OCI-LY1 (cell line): ENCODE results near the gene ESAM.

Experiments
- H2AFZ ChIP-seq: fragments of 200-600 bp; sonication (generic), shearing (Covaris generic); 2 replicates; pipeline ENCODE4 v1.6.0; 2014; ENCODE audit warnings: antibody characterized with exemption, mild to moderate bottlenecking, low read length
- H3F3A ChIP-seq: fragments of 200-600 bp; sonication (generic), shearing (Covaris generic); 2 replicates; pipeline ENCODE4 v1.6.0; 2014; ENCODE audit warnings: mild to moderate bottlenecking, antibody characterized with exemption, low read length, moderate library complexity; ENCODE audit not compliant: insufficient read depth
- H3K27ac ChIP-seq: fragments of 200-600 bp; sonication (generic); 2 replicates; pipeline ENCODE4 v1.5.1; 2014; ENCODE audit warnings: low read length, mixed run types, mild to moderate bottlenecking, low read depth; ENCODE audit not compliant: poor library complexity, severe bottlenecking
- H3K27me3 ChIP-seq: fragments of 200-600 bp; sonication (generic); 2 replicates; pipeline ENCODE4 v1.6.0; 2014; ENCODE audit warnings: antibody characterized with exemption, mild to moderate bottlenecking, low read length, moderate library complexity; ENCODE audit not compliant: insufficient read depth
- H3K36me3 ChIP-seq: fragments of 200-600 bp; sonication (generic); 2 replicates; pipeline ENCODE4 v1.6.1; 2014; ENCODE audit warnings: mild to moderate bottlenecking, antibody characterized with exemption, low read length, moderate library complexity, mixed read lengths; ENCODE audit not compliant: insufficient read depth
- H3K4me1 ChIP-seq: fragments of 200-600 bp; sonication (generic); 2 replicates; pipeline ENCODE4 v1.5.1; 2014; ENCODE audit warnings: mild to moderate bottlenecking, low read length, moderate library complexity; ENCODE audit not compliant: insufficient read depth, severe bottlenecking
- H3K4me2 ChIP-seq: fragments of 200-600 bp; sonication (generic), shearing (Covaris generic); 2 replicates; pipeline ENCODE4 v1.6.1; 2014; ENCODE audit warnings: low read length
- H3K4me3 ChIP-seq: fragments of 200-600 bp; sonication (generic); 2 replicates; pipeline ENCODE4 v1.5.1; 2014; ENCODE audit warnings: low read length, low read depth, mild to moderate bottlenecking, mixed read lengths; ENCODE audit not compliant: poor library complexity, severe bottlenecking
- H3K79me2 ChIP-seq: fragments of 200-600 bp; shearing (Covaris generic); 2 replicates; pipeline ENCODE4 v1.6.1; 2016; ENCODE audit warnings: mixed run types, low read length, mixed read lengths; ENCODE audit not compliant: insufficient read depth
- H3K9ac ChIP-seq: fragments of 200-600 bp; sonication (generic), shearing (Covaris generic); 2 replicates; pipeline ENCODE4 v1.6.1; 2014; ENCODE audit warnings: mild to moderate bottlenecking, low read length, mixed read lengths
- H3K9me2 ChIP-seq: fragments of 200-600 bp; sonication (generic), shearing (Covaris generic); 2 replicates; pipeline ENCODE4 v1.6.1; 2014; ENCODE audit warnings: low read depth, mild to moderate bottlenecking, low read length, mixed read lengths
- H3K9me3 ChIP-seq: fragments of 200-600 bp; shearing (Covaris generic); 2 replicates; pipeline ENCODE4 v1.6.1; 2014; ENCODE audit warnings: low read length, mixed read lengths
- H4K20me1 ChIP-seq: fragments of 200-600 bp; sonication (generic), shearing (Covaris generic); 2 replicates; pipeline ENCODE4 v1.6.0; 2016; ENCODE audit warnings: mild to moderate bottlenecking, low read length; ENCODE audit not compliant: insufficient read depth
- CTCF ChIP-seq: fragments of 200-600 bp; sonication (generic), shearing (Covaris generic); IDR thresholded peaks from 2 replicates; pipeline ENCODE4 v1.5.1; 2017; ENCODE audit warnings: mild to moderate bottlenecking, antibody characterized with exemption, low read length, moderate library complexity, mixed read lengths
- EZH2 ChIP-seq: fragments of 200-600 bp; sonication (generic), shearing (Covaris generic); IDR thresholded peaks from 2 replicates; pipeline ENCODE4 v1.8.0; 2017; ENCODE audit warnings: borderline replicate concordance, mixed run types, mild to moderate bottlenecking, antibody characterized with exemption, low read length, moderate library complexity, mixed read lengths

The ESAM gene

DNA sequence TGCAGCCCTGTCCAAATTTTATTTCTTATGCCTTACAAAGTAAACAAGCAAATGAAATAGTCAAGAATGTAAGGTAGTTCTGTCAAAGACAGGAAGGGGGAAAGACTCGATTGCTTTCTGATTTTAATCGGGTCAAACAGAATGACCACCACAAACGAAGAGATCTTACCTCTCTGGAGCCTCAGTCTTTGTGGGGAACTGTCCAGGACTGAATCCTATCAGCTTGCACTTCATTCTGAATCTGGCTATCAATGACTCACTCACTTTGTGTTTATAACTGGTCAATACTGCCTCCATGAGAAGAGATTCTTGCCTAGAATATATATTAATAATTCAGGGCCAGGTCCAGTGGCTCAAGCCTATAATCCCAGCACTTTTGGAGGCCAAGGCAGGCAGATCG lies 20.9 kb upstream of the ESAM start:
- H3K27me3 ChIP-seq: no peaks in the 10 kb centered on the region
- H3K79me2 ChIP-seq: no peaks in the 10 kb centered on the region
- no peak overlapping the region for H3K4me2 ChIP-seq
- no peaks in the 10 kb centered on the region for H4K20me1 ChIP-seq
- no peak for TF ChIP-seq CTCF
- TF ChIP-seq EZH2: no peak
- no peaks in the 10 kb centered on the region for H3K36me3 ChIP-seq
- no peaks in the 10 kb centered on the region for H3K4me1 ChIP-seq
- no peaks in the 10 kb centered on the region for H3F3A ChIP-seq
- no peak overlapping the region for H3K4me3 ChIP-seq
- H3K9me2 ChIP-seq: no peaks in the 10 kb centered on the region
- H2AFZ ChIP-seq: no peak overlapping the region
- no peak overlapping the region for H3K9ac ChIP-seq
- no peak overlapping the region for H3K27ac ChIP-seq
- no peaks in the 10 kb centered on the region for H3K9me3 ChIP-seq

DNA sequence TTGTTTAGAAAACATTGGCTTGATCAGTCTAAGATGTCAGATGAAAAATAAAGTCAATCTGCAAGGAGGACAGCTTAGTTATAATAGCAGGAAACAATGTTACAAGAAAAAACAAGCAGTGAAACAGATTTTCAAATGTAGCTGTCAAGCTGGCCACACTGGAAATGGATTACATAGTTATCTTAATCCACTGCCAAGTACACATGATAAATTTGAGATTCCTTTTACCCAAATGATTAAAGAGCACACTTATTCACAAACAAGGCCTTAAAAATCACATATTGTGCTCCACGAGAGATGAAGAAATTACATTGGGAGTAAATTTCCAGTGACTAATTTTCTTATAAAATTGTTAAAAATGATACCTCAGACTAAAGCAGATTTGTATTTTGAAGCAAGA lies 17.5 kb upstream of the ESAM start:
- Histone ChIP-seq H3K27me3 (no peaks in the 10 kb centered on the region), H3K9ac (no peak overlapping the region), H3K4me1 (no peaks in the 10 kb centered on the region), H3K36me3 (no peaks in the 10 kb centered on the region), H4K20me1 (no peaks in the 10 kb centered on the region), H3K4me3 (no peak overlapping the region), H3K9me2 (no peaks in the 10 kb centered on the region), H3K79me2 (no peaks in the 10 kb centered on the region), H3F3A (no peaks in the 10 kb centered on the region), H2AFZ (no peak overlapping the region), H3K4me2 (no peak overlapping the region), H3K27ac (no peak overlapping the region), H3K9me3 (no peaks in the 10 kb centered on the region)
- TF ChIP-seq EZH2: no peak
- TF ChIP-seq CTCF: no peak

DNA sequence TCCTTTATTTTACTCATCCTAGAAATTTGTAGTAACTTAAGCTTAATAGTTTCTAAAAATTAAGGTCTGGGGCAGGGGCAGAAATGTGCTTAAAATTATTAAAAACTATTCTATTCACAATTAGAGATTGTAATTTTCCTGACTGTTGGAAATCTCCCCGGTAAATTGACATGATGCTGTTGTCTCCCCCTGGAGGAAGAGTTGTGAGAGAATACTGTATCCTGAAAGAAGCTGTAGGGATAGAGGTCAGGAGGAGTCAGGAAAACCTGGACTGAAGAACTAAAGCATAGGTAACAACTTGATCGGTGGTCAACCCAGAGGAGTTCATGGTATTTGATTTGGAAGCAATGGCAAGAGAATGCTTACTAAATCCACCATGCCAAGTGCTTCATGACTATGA lies 16.2 kb upstream of the ESAM start:
- Histone ChIP-seq H3K79me2 (no peaks in the 10 kb centered on the region), H3F3A (no peaks in the 10 kb centered on the region), H2AFZ (no peak overlapping the region), H3K9me2 (no peaks in the 10 kb centered on the region), H3K4me2 (no peak overlapping the region), H3K36me3 (no peaks in the 10 kb centered on the region), H3K27me3 (no peaks in the 10 kb centered on the region), H3K4me3 (no peak overlapping the region), H3K9ac (no peak overlapping the region), H4K20me1 (no peaks in the 10 kb centered on the region), H3K27ac (no peak overlapping the region), H3K4me1 (no peaks in the 10 kb centered on the region), H3K9me3 (no peaks in the 10 kb centered on the region)
- TF ChIP-seq EZH2 (no peak), CTCF (no peak)
